K562 (cell line): Measurements from ENCODE around the gene ZAP70.

ENCODE experiments used
- OTX1 ChIP-seq: fragments of 450-650 bp; formaldehyde crosslinking; IDR thresholded peaks from 2 replicates; pipeline ENCODE4 v1.4.0; 2022; ENCODE audit warnings: mild to moderate bottlenecking
- POLR2AphosphoS5 ChIP-seq: IDR thresholded peaks from 2 replicates; pipeline ENCODE4 v1.6.1; 2011; ENCODE audit warnings: mild to moderate bottlenecking, low read depth, low read length, moderate library complexity; ENCODE audit not compliant: control insufficient read depth, insufficient read depth
- PTBP1 ChIP-seq: fragments of 200-400 bp; formaldehyde crosslinking; IDR thresholded peaks from 2 replicates; pipeline ENCODE4 v1.6.1; 2017; ENCODE audit warnings: low read depth, low read length
- SLC30A9 ChIP-seq: fragments of 250-450 bp; sonication (Bioruptor Pico); IDR thresholded peaks from 2 replicates; pipeline ENCODE4 v1.8.0; 2022; ENCODE audit warnings: mild to moderate bottlenecking, moderate library complexity
- TF ChIP-seq, protein P1 (sequence below): sonication (generic); formaldehyde crosslinking; IDR thresholded peaks from 2 replicates; pipeline ENCODE4 v1.8.1; 2023; ENCODE audit warnings: mild to moderate bottlenecking, missing genetic modification reagents

DNA sequence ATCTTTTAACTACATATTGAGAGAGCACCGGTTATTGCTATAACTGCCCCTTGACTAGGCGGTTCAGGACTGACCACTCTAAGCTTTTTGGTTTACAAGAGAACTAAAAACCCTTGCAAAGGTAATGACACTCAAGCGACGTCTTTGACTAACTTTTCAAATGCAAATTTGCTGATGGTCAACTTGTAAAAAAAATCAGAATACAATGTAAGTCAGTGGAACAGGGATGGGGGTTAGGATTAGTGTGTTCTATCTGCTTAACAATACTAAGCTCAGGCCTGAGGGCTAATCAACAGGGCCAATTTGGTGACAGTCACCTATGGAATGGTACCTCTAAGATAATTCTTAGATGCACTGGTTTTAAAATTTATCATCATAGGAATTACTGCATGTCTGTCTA, 57.1 kb downstream of the ZAP70 start:
- TF ChIP-seq, protein P1, sequence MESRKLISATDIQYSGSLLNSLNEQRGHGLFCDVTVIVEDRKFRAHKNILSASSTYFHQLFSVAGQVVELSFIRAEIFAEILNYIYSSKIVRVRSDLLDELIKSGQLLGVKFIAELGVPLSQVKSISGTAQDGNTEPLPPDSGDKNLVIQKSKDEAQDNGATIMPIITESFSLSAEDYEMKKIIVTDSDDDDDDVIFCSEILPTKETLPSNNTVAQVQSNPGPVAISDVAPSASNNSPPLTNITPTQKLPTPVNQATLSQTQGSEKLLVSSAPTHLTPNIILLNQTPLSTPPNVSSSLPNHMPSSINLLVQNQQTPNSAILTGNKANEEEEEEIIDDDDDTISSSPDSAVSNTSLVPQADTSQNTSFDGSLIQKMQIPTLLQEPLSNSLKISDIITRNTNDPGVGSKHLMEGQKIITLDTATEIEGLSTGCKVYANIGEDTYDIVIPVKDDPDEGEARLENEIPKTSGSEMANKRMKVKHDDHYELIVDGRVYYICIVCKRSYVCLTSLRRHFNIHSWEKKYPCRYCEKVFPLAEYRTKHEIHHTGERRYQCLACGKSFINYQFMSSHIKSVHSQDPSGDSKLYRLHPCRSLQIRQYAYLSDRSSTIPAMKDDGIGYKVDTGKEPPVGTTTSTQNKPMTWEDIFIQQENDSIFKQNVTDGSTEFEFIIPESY (CRISPR knock-in tag), result no peak
- TF ChIP-seq OTX1 (CRISPR knock-in tag) (no peak), PTBP1 (no peak), POLR2AphosphoS5 (no peak), SLC30A9 (CRISPR knock-in tag) (no peak)
